Adrenal gland (tissue), 5 donors: ENCODE measurements around the gene NDUFS3.

ENCODE experiments used
- POLR2A ChIP-seq, 2 donors: fragments of 450-650 bp; IDR thresholded peaks; one replicate each; pipeline ENCODE4 v1.6.1; 2017; ENCODE audit warnings: antibody characterized with exemption in 2 of 2, mild to moderate bottlenecking in 2 of 2, moderate library complexity in 1 of 2
- TF ChIP-seq, protein P1 (sequence below), 6 experiments: fragments of 450-650 bp in 4 of 6; fragments of 200-600 bp in 2 of 6; sonication (generic) in 1 of 6; IDR thresholded peaks; 1 replicate in 5 of 6; 2 replicates in 1 of 6; pipeline versions ENCODE4 v1.5.1 to v1.8.0; 2016 to 2021; ENCODE audit warnings: antibody characterized with exemption in 6 of 6, mild to moderate bottlenecking in 2 of 6, moderate library complexity in 1 of 6
- donor health status: DM: no; HTN: no; CAD: no.

DNA sequence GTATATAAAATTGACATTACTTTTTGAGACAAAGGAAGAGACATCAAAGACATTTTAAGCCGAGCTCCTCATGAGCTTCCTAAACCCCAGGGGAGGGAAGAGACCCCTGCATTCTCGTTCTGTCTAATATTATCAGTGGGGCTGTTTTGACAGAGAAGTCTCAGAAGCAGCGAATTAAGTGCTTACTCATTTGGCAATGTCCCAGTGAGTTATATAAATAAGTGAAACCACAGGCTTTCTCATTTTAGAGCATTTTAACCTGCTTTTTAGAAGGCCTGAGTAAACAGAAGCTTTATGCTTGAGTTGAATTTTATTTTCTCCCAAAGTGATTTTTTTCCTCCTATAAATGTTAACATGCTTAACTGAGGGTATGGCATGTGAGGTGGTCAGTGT, 38.5 kb downstream of the NDUFS3 start:
- TF ChIP-seq, protein P1, sequence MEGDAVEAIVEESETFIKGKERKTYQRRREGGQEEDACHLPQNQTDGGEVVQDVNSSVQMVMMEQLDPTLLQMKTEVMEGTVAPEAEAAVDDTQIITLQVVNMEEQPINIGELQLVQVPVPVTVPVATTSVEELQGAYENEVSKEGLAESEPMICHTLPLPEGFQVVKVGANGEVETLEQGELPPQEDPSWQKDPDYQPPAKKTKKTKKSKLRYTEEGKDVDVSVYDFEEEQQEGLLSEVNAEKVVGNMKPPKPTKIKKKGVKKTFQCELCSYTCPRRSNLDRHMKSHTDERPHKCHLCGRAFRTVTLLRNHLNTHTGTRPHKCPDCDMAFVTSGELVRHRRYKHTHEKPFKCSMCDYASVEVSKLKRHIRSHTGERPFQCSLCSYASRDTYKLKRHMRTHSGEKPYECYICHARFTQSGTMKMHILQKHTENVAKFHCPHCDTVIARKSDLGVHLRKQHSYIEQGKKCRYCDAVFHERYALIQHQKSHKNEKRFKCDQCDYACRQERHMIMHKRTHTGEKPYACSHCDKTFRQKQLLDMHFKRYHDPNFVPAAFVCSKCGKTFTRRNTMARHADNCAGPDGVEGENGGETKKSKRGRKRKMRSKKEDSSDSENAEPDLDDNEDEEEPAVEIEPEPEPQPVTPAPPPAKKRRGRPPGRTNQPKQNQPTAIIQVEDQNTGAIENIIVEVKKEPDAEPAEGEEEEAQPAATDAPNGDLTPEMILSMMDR (IDR thresholded peaks at IDR 0.05), result no peak
- no peak for TF ChIP-seq POLR2A (IDR thresholded peaks at IDR 0.05)
